Suprapubic skin (tissue), 3 donors: ENCODE measurements around the gene TMTC1.

Experiments
- CTCF ChIP-seq, 2 donors: fragments of 200-600 bp in 1 of 2; fragments of 450-650 bp in 1 of 2; sonication (generic) in 1 of 2; IDR thresholded peaks; one replicate each; pipeline ENCODE4 v1.5.1; 2016 to 2019; ENCODE audit warnings: antibody characterized with exemption in 2 of 2, mild to moderate bottlenecking in 1 of 2, moderate library complexity in 1 of 2
- EP300 ChIP-seq: sonication (generic); formaldehyde crosslinking; IDR thresholded peaks from one replicate; pipeline ENCODE4 v1.6.1; 2017; ENCODE audit warnings: antibody characterized with exemption

GRCh38 chr12:29599381-29599780 lies 184.4 kb downstream of the TMTC1 start:
- TF ChIP-seq CTCF (IDR thresholded peaks at IDR 0.05) (no peak), EP300 (no peak)
